ENCODE data around the gene AHSG.

- TF ChIP-seq, protein P1, sequence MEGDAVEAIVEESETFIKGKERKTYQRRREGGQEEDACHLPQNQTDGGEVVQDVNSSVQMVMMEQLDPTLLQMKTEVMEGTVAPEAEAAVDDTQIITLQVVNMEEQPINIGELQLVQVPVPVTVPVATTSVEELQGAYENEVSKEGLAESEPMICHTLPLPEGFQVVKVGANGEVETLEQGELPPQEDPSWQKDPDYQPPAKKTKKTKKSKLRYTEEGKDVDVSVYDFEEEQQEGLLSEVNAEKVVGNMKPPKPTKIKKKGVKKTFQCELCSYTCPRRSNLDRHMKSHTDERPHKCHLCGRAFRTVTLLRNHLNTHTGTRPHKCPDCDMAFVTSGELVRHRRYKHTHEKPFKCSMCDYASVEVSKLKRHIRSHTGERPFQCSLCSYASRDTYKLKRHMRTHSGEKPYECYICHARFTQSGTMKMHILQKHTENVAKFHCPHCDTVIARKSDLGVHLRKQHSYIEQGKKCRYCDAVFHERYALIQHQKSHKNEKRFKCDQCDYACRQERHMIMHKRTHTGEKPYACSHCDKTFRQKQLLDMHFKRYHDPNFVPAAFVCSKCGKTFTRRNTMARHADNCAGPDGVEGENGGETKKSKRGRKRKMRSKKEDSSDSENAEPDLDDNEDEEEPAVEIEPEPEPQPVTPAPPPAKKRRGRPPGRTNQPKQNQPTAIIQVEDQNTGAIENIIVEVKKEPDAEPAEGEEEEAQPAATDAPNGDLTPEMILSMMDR (IDR thresholded peaks at IDR 0.05; ENCODE audit: low read depth, low read length): no peak
- no peak for TF ChIP-seq POLR2A (IDR thresholded peaks at IDR 0.05; ENCODE audit: extremely low read depth, insufficient read length)
- TF ChIP-seq MYC (IDR thresholded peaks at IDR 0.05; ENCODE audit: low read depth, low read length): no peak
- TF ChIP-seq, protein P2, sequence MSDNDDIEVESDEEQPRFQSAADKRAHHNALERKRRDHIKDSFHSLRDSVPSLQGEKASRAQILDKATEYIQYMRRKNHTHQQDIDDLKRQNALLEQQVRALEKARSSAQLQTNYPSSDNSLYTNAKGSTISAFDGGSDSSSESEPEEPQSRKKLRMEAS (IDR thresholded peaks at IDR 0.05; ENCODE audit: low read depth, low read length): no peak
These were observed 5.6 kb downstream of the AHSG start for GRCh38 chr3:186618318-186618938.

Measured in NB4 (cell line).